Progenitor cell of endocrine pancreas (in vitro differentiated cells): ENCODE results near the gene TCF23. TPM values are rescaled to one million over a fixed set of nuclear protein-coding genes. Genes with fewer than 3 reads are reported as not detected.
"Not testable (repeated sequence)": the region's sequence is repeated elsewhere in the genome, so short reads cannot be mapped to it uniquely, and the experiment has no call there.

Experiments used
- DNase-seq: peaks from one replicate; pipeline ENCODE4 v3.0.0; 2021; ENCODE audit warnings: low spot score; ENCODE audit not compliant: unreplicated experiment
- H3K27ac Mint-ChIP-seq: 2 replicates; pipeline ENCODE4 v1.8.0; 2021; ENCODE audit warnings: mild to moderate bottlenecking, moderate library complexity, mixed read lengths
- H3K27me3 Mint-ChIP-seq: 2 replicates; pipeline ENCODE4 v1.8.0; 2021; ENCODE audit warnings: mixed read lengths
- H3K36me3 Mint-ChIP-seq: 2 replicates; pipeline ENCODE4 v1.8.0; 2022; ENCODE audit warnings: mixed read lengths; ENCODE audit not compliant: insufficient read depth
- H3K4me1 Mint-ChIP-seq: 2 replicates; pipeline ENCODE4 v1.8.0; 2021; ENCODE audit warnings: low read depth, mixed read lengths
- H3K4me3 Mint-ChIP-seq: 2 replicates; pipeline ENCODE4 v1.8.0; 2021; ENCODE audit warnings: low read depth, mild to moderate bottlenecking, moderate library complexity, mixed read lengths
- H3K9me3 Mint-ChIP-seq: 2 replicates; pipeline ENCODE4 v1.8.0; 2021; ENCODE audit warnings: low read depth, mixed read lengths
- total RNA-seq: library from RNA; stranded (reverse); gene quantifications from 2 replicates; pipeline ENCODE4 v1.2.1, GENCODE V29; 2021
- TF ChIP-seq, protein P1 (sequence below): fragments of 200-600 bp; sonication (generic); IDR thresholded peaks from one replicate; pipeline ENCODE4 v1.5.0; 2021; ENCODE audit warnings: antibody characterized with exemption, mild to moderate bottlenecking; ENCODE audit not compliant: unreplicated experiment

The TCF23 gene
- total RNA-seq, 1 donor from 2014 or later: not detected

DNA sequence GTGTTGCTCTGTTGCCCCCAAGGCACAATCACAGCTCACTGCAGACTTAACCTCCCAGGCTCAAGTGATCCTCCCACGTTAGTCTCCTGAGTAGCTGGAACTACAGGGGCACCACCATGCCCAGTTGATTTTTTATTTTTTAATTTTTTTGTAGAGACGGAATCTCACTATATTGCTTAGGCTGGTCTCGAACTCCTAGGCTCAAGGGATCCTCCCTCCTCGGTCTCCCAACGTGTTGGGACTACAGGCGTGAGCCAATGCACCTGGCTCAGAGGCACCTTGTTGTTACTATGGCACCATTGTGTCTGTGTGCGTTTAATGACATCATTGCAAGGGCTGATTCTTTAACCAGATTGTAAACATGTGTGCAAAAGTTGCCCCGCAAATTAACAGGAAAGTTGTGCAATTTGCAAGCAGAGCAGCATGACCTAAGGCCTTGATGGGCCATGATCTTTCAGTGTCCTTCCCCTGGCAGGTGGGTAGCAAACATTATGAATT lies 22.6 kb downstream of the TCF23 start:
- TF ChIP-seq, protein P1, sequence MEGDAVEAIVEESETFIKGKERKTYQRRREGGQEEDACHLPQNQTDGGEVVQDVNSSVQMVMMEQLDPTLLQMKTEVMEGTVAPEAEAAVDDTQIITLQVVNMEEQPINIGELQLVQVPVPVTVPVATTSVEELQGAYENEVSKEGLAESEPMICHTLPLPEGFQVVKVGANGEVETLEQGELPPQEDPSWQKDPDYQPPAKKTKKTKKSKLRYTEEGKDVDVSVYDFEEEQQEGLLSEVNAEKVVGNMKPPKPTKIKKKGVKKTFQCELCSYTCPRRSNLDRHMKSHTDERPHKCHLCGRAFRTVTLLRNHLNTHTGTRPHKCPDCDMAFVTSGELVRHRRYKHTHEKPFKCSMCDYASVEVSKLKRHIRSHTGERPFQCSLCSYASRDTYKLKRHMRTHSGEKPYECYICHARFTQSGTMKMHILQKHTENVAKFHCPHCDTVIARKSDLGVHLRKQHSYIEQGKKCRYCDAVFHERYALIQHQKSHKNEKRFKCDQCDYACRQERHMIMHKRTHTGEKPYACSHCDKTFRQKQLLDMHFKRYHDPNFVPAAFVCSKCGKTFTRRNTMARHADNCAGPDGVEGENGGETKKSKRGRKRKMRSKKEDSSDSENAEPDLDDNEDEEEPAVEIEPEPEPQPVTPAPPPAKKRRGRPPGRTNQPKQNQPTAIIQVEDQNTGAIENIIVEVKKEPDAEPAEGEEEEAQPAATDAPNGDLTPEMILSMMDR: no peak

DNA sequence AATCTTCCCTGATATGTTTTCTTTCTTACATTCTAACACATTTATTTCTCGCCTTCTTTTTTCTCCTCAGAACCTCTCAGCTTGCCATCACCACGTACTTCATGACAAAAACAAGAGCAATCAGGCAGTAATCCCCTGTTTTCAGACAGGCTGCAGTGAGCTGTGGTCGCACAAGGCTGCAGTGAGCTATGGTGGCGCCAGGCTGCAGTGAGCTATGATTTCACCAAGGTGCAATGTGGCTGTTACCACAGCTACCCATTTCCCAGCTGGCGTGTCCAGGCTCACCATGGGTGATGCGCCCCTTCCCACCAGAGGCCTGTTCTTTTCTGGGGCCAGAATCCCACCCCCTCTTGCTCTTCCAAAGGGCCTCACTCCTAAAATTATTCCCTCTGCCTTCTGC lies 25.8 kb downstream of the TCF23 start:
- no peaks in the 10 kb centered on the region for H3K9me3 Mint-ChIP-seq
- peaks cover 8% of the 10 kb centered on the region for H3K27me3 Mint-ChIP-seq
- H3K4me1 Mint-ChIP-seq: no peaks in the 10 kb centered on the region
- H3K4me3 Mint-ChIP-seq: no peak overlapping the region
- no peak overlapping the region for H3K27ac Mint-ChIP-seq
- no peaks in the 10 kb centered on the region for H3K36me3 Mint-ChIP-seq
- TF ChIP-seq, protein P1: no peak
- DNase-seq: no peak

More for the DNA sequence above, 22.6 kb downstream of the TCF23 start:
- H3K9me3 Mint-ChIP-seq: no peaks in the 10 kb centered on the region
- no peak overlapping the region for H3K4me3 Mint-ChIP-seq
- no peaks in the 10 kb centered on the region for H3K36me3 Mint-ChIP-seq
- peaks cover 3% of the 10 kb centered on the region for H3K4me1 Mint-ChIP-seq
- H3K27me3 Mint-ChIP-seq: peaks cover 11% of the 10 kb centered on the region
- no peak overlapping the region for H3K27ac Mint-ChIP-seq
- no peak for DNase-seq

DNA sequence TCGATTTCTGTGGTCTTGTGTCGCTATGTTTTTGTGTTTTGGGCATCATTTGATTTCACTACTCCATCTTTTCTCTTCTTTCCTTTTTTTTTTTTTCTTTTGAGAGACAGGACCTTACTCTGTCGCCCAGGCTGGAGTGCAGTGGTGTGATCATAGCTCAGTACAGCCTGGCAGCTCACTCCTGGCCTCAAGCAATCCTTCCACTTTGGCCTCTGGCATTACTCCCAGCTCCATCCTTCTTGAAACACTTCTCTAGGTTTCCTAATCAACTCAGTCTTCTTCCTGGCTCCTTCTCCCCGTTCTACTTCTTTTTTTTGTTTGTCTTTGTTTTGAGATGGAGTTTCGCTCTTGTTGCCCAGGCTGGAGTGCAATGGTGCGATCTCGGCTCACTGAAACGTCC lies 26.5 kb downstream of the TCF23 start:
- Mint-ChIP-seq H3K27ac (no peak overlapping the region), H3K27me3 (peaks cover 8% of the 10 kb centered on the region), H3K4me1 (no peaks in the 10 kb centered on the region), H3K36me3 (no peaks in the 10 kb centered on the region), H3K4me3 (no peak overlapping the region), H3K9me3 (no peaks in the 10 kb centered on the region)
- no peak for DNase-seq
- TF ChIP-seq, protein P1: no peak

DNA sequence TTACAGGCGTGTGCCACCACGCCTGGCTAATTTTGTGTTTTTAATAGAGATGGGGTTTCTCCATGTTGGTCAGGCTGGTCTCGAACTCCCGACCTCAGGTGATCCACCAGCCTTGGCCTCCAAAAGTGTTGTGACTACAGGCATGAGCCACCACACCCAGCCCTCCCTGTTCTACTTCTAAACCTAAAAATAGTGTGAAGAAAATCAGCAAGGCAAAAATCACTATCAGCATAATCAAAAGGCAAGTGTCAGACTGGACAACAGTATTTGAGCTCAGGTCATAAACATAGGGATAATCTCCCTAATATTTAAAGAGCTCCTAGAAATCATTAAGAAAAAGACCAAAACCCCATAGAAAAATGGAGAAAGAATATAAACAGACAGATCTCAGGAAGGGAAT lies 27.0 kb downstream of the TCF23 start:
- not testable (repeated sequence) for H3K27ac Mint-ChIP-seq, H3K27me3 Mint-ChIP-seq, H3K4me3 Mint-ChIP-seq, H3K9me3 Mint-ChIP-seq, DNase-seq, H3K4me1 Mint-ChIP-seq, H3K36me3 Mint-ChIP-seq

DNA sequence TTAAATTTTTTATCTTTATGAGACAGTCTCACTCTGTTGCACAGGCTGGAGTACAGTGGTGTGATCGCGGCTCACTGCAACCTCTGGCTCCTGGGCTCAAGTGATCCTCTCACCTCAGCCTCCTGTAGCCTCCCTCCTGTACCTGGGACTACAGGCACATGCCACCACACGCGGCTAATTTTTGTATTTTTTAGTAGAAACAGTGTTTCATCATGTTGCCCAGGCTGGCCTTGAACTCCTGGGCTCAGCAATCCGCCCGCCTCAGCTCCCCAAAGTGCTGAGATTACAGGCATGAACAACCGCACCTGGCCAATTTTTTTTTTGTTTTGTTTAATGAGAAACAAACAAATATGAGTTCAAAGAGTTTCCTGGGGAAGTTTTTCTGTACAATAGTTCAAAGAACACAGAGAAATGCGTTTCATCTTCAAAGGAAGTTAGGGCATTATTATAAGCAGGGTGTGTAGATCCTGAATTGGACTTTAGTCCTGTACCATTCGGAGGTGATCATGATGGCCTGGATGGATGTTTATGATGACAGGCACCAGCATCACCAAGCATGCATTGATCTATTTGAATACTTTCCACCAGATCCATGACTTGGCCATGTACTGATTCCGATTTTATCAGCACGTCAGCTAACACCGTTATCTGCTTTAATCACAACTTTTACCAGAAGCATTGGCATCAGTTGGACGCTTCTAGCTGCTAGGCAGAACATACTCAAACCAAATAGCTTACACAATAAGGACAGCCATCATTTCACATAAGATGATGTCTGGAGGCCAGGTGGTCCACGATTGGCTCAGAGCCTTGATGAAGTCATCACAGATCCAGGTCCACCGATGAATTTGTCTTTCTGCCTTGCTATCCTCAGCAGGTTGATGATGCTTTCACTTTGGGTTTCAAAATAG lies 28.9 kb downstream of the TCF23 start:
- TF ChIP-seq, protein P1: no peak
- Mint-ChIP-seq H3K27ac (no peak overlapping the region), H3K4me3 (no peak overlapping the region), H3K36me3 (no peaks in the 10 kb centered on the region), H3K4me1 (no peaks in the 10 kb centered on the region), H3K9me3 (no peaks in the 10 kb centered on the region), H3K27me3 (no peaks in the 10 kb centered on the region)
- no peak for DNase-seq

DNA sequence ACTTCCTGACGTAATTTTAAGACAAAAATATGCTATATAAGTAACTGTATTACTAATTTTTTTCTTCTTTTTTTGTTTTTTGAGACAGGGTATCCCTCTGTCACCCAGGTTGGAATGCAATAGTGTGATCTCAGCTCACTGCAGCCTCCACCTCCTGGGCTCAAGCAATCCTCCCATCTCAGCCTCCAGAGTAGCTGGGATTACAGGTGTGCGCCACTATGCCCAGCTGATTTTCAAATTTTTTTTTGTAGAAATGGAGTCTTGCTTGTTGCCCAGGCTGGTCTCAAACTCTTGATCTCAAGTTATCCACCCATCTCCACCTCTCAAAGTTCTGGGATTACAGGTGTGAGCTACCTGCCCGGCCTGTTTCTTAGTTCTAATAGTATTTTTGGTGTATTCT lies 29.7 kb downstream of the TCF23 start:
- H3K27me3 Mint-ChIP-seq: no peaks in the 10 kb centered on the region
- no peak overlapping the region for H3K27ac Mint-ChIP-seq
- TF ChIP-seq, protein P1: no peak
- H3K36me3 Mint-ChIP-seq: no peaks in the 10 kb centered on the region
- no peaks in the 10 kb centered on the region for H3K9me3 Mint-ChIP-seq
- H3K4me1 Mint-ChIP-seq: no peaks in the 10 kb centered on the region
- no peak overlapping the region for H3K4me3 Mint-ChIP-seq
- no peak for DNase-seq
